ENCODE results near the gene NOB1. TPM values are rescaled to one million over a fixed set of nuclear protein-coding genes. Genes with fewer than 3 reads are reported as not detected.

Gene NOB1
- total and polyA plus RNA-seq, 9 of the 15 experiments (the other 6 are each of a cell fraction or from before 2014, with no cell fraction given): 42.4 to 148 (median 116) TPM

- peak; percentile 61 to 69 (median 65) for DNase-seq (ENCODE audit: extremely low read depth in 1 of 4, low spot score in 3 of 4)
- TF ChIP-seq SMAD1 (IDR thresholded peaks at IDR 0.05; ENCODE audit: low read depth, low read length, partially characterized antibody) (peak; percentile 25), HDAC1 (IDR thresholded peaks at IDR 0.05) (peak in 1 of 2 experiments; percentile 66; a peak in 2 of 4 replicates), PHF8 (IDR thresholded peaks at IDR 0.05; ENCODE audit: borderline replicate concordance, low read length) (no peak), FOS (IDR thresholded peaks at IDR 0.05; ENCODE audit: extremely low read depth, insufficient read length) (no peak), BMI1 (IDR thresholded peaks at IDR 0.05; ENCODE audit: low read length) (no peak), SETDB1 (IDR thresholded peaks at IDR 0.05; ENCODE audit: low read length) (no peak), CTCF (IDR thresholded peaks at IDR 0.05 in 2 of 3, conservative IDR thresholded peaks at IDR 0.05 in 1 of 3; ENCODE audit: insufficient read depth in 2 of 3, low read depth in 1 of 3, low read length in 3 of 3) (peak; percentile 79 to 91 (median 86)), ZNF217 (CRISPR knock-in tag; IDR thresholded peaks at IDR 0.05) (no peak), BRD4 (IDR thresholded peaks at IDR 0.05) (no peak), CBX1 (IDR thresholded peaks at IDR 0.05; ENCODE audit: low read depth) (no peak), MYC (IDR thresholded peaks at IDR 0.05; ENCODE audit: low read depth, low read length) (no peak), MYC (CRISPR knock-in tag; IDR thresholded peaks at IDR 0.05; ENCODE audit: borderline replicate concordance, low read depth) (no peak), CC2D1A (IDR thresholded peaks at IDR 0.05) (peak; percentile 26; the same call in 1 of the 2 replicates), SNRNP70 (optimal IDR thresholded peaks at IDR 0.05; ENCODE audit: low read depth, low read length) (no peak), CREB3L1 (IDR thresholded peaks at IDR 0.05; ENCODE audit: borderline replicate concordance, low read depth) (no peak), ZNF444 (CRISPR knock-in tag; IDR thresholded peaks at IDR 0.05) (no peak), ZNF324 (CRISPR knock-in tag; IDR thresholded peaks at IDR 0.05) (no peak), ZBTB17 (CRISPR knock-in tag; IDR thresholded peaks at IDR 0.05) (no peak), EP300 (IDR thresholded peaks at IDR 0.05; ENCODE audit: low read length) (no peak), ZSCAN29 (IDR thresholded peaks at IDR 0.05) (no peak), NONO (IDR thresholded peaks at IDR 0.05; ENCODE audit: low read depth in 2 of 2, low read length in 1 of 2) (0 out of 4 replicates have a peak, but pooled peaks of 1 of the 2 experiments have one; percentile 70)
These were observed 41.8 kb upstream of the NOB1 start for GRCh38 chr16:69796285-69797118.

More at GRCh38 chr16:69796285-69797118, 41.8 kb upstream of the NOB1 start:
- Histone ChIP-seq H3K36me3 (ENCODE audit: control insufficient read depth, insufficient read depth, low read length) (peaks cover 16% of the 10 kb centered on the region; the same call in 1 of the 3 replicates), H3K9me1 (ENCODE audit: control insufficient read depth, insufficient read depth, low read length) (peaks cover 5% of the 10 kb centered on the region), H3K9me3 (replicated peaks; ENCODE audit: control insufficient read depth, insufficient read depth, low read depth, low read length) (no peaks in the 10 kb centered on the region), H4K20me1 (replicated peaks; ENCODE audit: control insufficient read depth, insufficient read depth, low read length) (peaks cover 8% of the 10 kb centered on the region), H3K27me3 (ENCODE audit: control insufficient read depth in 2 of 2, insufficient read depth in 2 of 2, low read length in 2 of 2) (no peaks in the 10 kb centered on the region), H3K4me1 (replicated peaks in 1 of 2; ENCODE audit: control insufficient read depth in 2 of 2, insufficient read depth in 2 of 2, low read length in 2 of 2) (no peaks in the 10 kb centered on the region; a peak in 1 of 5 replicates), H2AFZ (ENCODE audit: low read depth, low read length) (no peak overlapping the region), H3K79me2 (ENCODE audit: control insufficient read depth, insufficient read depth, low read length) (no peaks in the 10 kb centered on the region), H3K27ac (ENCODE audit: extremely low read depth, low read depth, low read length) (no peak overlapping the region), H3K4me2 (ENCODE audit: insufficient read depth, low read length) (no peak overlapping the region), H3K4me3 (no peak overlapping the region), H3K9ac (ENCODE audit: insufficient read depth in 1 of 2, low read depth in 2 of 2, low read length in 2 of 2) (no peak overlapping the region)
- CTCF ChIA-PET (ENCODE audit: low intra/inter-chr PET ratio): interaction anchor here (1.0 to 2.5 kb wide), 2 partner anchors 134 to 141 kb away, joined by 3 to 21 read pairs; no protein-coding TSS in a partner anchor
- ATAC-seq: peak; percentile 86
- peak; percentile 96 for FAIRE-seq
- in situ Hi-C loops (cut with MboI) (no loop called here), intact Hi-C loops (cut with micrococcal nuclease) (loop anchor here (1.0 to 10.0 kb wide), 3 partner anchors 61 to 298 kb away; no protein-coding TSS in a partner anchor)
- 39% methylated on average over 19 of the region's 19 CpGs for WGBS (ENCODE audit: insufficient coverage, low coverage, missing lambda C conversion rate)
- POLR2A ChIA-PET: interaction anchor here (0.6 to 1.1 kb wide), 3 partner anchors 25 to 134 kb away, joined by 3 to 4 read pairs (median 3); no protein-coding TSS in a partner anchor
- BruUV-seq (replicated peaks): no TSS peak

Measured in K562 (cell line).